HepG2 (cell line): ENCODE measurements around the gene COMMD7. TPM values are rescaled to one million over a fixed set of nuclear protein-coding genes. Genes with fewer than 3 reads are reported as not detected.

Experiments used
- CEBPG ChIP-seq: IDR thresholded peaks from 2 replicates; pipeline ENCODE4 v1.6.1; 2016
- ISX ChIP-seq: sonication (generic); formaldehyde crosslinking; conservative IDR thresholded peaks from 2 replicates; pipeline ENCODE4 v1.5.0; 2020; ENCODE audit warnings: missing genetic modification reagents
- JARID2 ChIP-seq: sonication (generic); formaldehyde crosslinking; IDR thresholded peaks from 2 replicates; pipeline ENCODE4 v1.8.1; 2023; ENCODE audit warnings: missing genetic modification reagents, inconsistent platforms; ENCODE audit not compliant: insufficient replicate concordance
- LRRFIP1 ChIP-seq: sonication (generic); formaldehyde crosslinking; conservative IDR thresholded peaks from 2 replicates; pipeline ENCODE4 v1.4.0; 2020; ENCODE audit warnings: missing genetic modification reagents
- MED1 ChIP-seq: sonication (generic); formaldehyde crosslinking; IDR thresholded peaks from 2 replicates; pipeline ENCODE4 v1.4.0; 2020; ENCODE audit warnings: missing genetic modification reagents
- RORA ChIP-seq: sonication (generic); formaldehyde crosslinking; IDR thresholded peaks from 2 replicates; pipeline ENCODE4 v1.5.0; 2020; ENCODE audit warnings: mild to moderate bottlenecking, missing genetic modification reagents, moderate library complexity
- TBL1XR1 ChIP-seq: fragments of 150-350 bp; IDR thresholded peaks from 2 replicates; pipeline ENCODE4 v1.6.1; 2014; ENCODE audit warnings: borderline replicate concordance, low read length; ENCODE audit not compliant: partially characterized antibody
- THRA ChIP-seq: sonication (generic); formaldehyde crosslinking; IDR thresholded peaks from 2 replicates; pipeline ENCODE4 v1.4.0; 2020; ENCODE audit warnings: missing genetic modification reagents, borderline replicate concordance
- ZNF138 ChIP-seq: sonication (generic); formaldehyde crosslinking; IDR thresholded peaks from 2 replicates; pipeline ENCODE4 v1.5.0; 2020; ENCODE audit warnings: mild to moderate bottlenecking, low read depth, missing genetic modification reagents
- ZNF142 ChIP-seq: sonication (generic); formaldehyde crosslinking; IDR thresholded peaks from 2 replicates; pipeline ENCODE4 v1.4.0; 2020; ENCODE audit warnings: missing genetic modification reagents
- ZNF276 ChIP-seq: sonication (generic); formaldehyde crosslinking; IDR thresholded peaks from 2 replicates; pipeline ENCODE4 v1.4.0; 2020; ENCODE audit warnings: mild to moderate bottlenecking, low read depth, missing genetic modification reagents
- ZNF564 ChIP-seq: sonication (generic); formaldehyde crosslinking; IDR thresholded peaks from 2 replicates; pipeline ENCODE4 v1.8.1; 2023; ENCODE audit warnings: mild to moderate bottlenecking, missing genetic modification reagents
- ZNF776 ChIP-seq: sonication (generic); formaldehyde crosslinking; IDR thresholded peaks from 2 replicates; pipeline ENCODE4 v1.4.0; 2020; ENCODE audit warnings: mild to moderate bottlenecking, missing genetic modification reagents
- polyA plus RNA-seq, 8 experiments: library from polyadenylated mRNA; depleted of rRNA in 3 of 8; stranded (reverse) in 7 of 8; unstranded in 1 of 8; fragments of >200 nt; fragmentation: Illumina TruSeq in 4 of 8; extraction: Trizol in 4 of 8; gene quantifications; 2 replicates each; pipeline versions ENCODE4 v1.2.1 to v1.2.3, GENCODE V29; 2011 to 2016; ENCODE audit warnings: low read depth in 4 of 8, missing spikeins in 1 of 8, mixed read lengths in 1 of 8; ENCODE audit not compliant: insufficient read depth in 1 of 8
- total RNA-seq, 5 experiments: library from RNA; depleted of rRNA; stranded (reverse); fragments of >200 nt; fragmentation: Illumina TruSeq; extraction: Trizol; gene quantifications; 2 replicates each; pipeline ENCODE4 v1.2.3, GENCODE V29; 2016; ENCODE audit warnings: low read depth in 1 of 5
- TF ChIP-seq, protein P1 (sequence below): sonication (generic); formaldehyde crosslinking; IDR thresholded peaks from 2 replicates; pipeline ENCODE4 v1.4.0; 2020; ENCODE audit warnings: missing genetic modification reagents, mild to moderate bottlenecking, borderline replicate concordance

COMMD7 gene
- total and polyA plus RNA-seq, 2 of the 13 experiments (the other 11 are each of a cell fraction or from before 2014, with no cell fraction given): 42.1 to 53.3 TPM

DNA sequence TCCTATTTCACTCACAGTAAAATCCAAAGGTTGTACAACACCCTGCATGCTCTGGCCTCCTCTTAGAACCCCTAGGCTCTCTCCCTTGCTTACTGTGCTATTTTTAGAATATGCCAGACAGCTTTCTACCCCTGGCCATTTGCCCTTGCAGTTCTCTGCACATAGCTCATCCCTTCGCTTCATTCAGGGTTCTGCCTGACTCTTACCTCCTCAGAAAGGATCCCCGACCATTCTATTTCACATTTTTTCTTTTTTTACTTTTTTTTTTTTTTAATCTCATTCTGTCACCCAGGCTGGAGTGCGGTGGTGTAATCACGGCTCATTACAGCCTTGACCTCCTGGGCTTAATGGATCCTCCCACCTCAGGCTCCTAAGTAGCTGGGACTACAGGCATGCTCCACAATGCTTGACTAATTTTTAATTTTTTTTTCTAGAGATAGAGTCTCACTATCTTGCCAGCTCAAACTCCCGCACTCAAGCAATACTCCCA, 33.6 kb downstream of the COMMD7 start (continued):
- no peak for TF ChIP-seq TBL1XR1
- TF ChIP-seq THRA (CRISPR knock-in tag): no peak; the same call in 1 of the 2 replicates
- no peak for TF ChIP-seq ZNF142 (CRISPR knock-in tag)
- TF ChIP-seq ZNF276 (CRISPR knock-in tag): no peak
- TF ChIP-seq, protein P1, sequence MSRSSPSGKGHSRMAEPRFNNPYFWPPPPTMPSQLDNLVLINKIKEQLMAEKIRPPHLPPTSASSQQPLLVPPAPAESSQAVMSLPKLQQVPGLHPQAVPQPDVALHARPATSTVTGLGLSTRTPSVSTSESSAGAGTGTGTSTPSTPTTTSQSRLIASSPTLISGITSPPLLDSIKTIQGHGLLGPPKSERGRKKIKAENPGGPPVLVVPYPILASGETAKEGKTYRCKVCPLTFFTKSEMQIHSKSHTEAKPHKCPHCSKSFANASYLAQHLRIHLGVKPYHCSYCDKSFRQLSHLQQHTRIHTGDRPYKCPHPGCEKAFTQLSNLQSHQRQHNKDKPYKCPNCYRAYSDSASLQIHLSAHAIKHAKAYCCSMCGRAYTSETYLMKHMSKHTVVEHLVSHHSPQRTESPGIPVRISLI (CRISPR knock-in tag): no peak; the same call in 1 of the 2 replicates
- no peak for TF ChIP-seq ZNF776 (CRISPR knock-in tag)
- TF ChIP-seq MED1: no peak
- TF ChIP-seq CEBPG (CRISPR knock-in tag): peak; percentile 43; the same call in 1 of the 2 replicates
- TF ChIP-seq RORA (CRISPR knock-in tag): no peak
- TF ChIP-seq ISX (CRISPR knock-in tag): no peak
- no peak for TF ChIP-seq JARID2 (CRISPR knock-in tag)
- TF ChIP-seq LRRFIP1 (CRISPR knock-in tag): no peak
- TF ChIP-seq ZNF138 (CRISPR knock-in tag): no peak
- TF ChIP-seq ZNF564 (CRISPR knock-in tag): no peak
